OCI-LY1 (cell line): ENCODE data around the gene MAD1L1.
"Not testable (repeated sequence)": the region's sequence is repeated elsewhere in the genome, so short reads cannot be mapped to it uniquely, and the experiment has no call there.

ENCODE experiments used
- H2AFZ ChIP-seq: fragments of 200-600 bp; sonication (generic), shearing (Covaris generic); 2 replicates; pipeline ENCODE4 v1.6.0; 2014; ENCODE audit warnings: antibody characterized with exemption, mild to moderate bottlenecking, low read length
- H3F3A ChIP-seq: fragments of 200-600 bp; sonication (generic), shearing (Covaris generic); 2 replicates; pipeline ENCODE4 v1.6.0; 2014; ENCODE audit warnings: mild to moderate bottlenecking, antibody characterized with exemption, low read length, moderate library complexity; ENCODE audit not compliant: insufficient read depth
- H3K27ac ChIP-seq: fragments of 200-600 bp; sonication (generic); 2 replicates; pipeline ENCODE4 v1.5.1; 2014; ENCODE audit warnings: low read length, mixed run types, mild to moderate bottlenecking, low read depth; ENCODE audit not compliant: poor library complexity, severe bottlenecking
- H3K27me3 ChIP-seq: fragments of 200-600 bp; sonication (generic); 2 replicates; pipeline ENCODE4 v1.6.0; 2014; ENCODE audit warnings: antibody characterized with exemption, mild to moderate bottlenecking, low read length, moderate library complexity; ENCODE audit not compliant: insufficient read depth
- H3K36me3 ChIP-seq: fragments of 200-600 bp; sonication (generic); 2 replicates; pipeline ENCODE4 v1.6.1; 2014; ENCODE audit warnings: mild to moderate bottlenecking, antibody characterized with exemption, low read length, moderate library complexity, mixed read lengths; ENCODE audit not compliant: insufficient read depth
- H3K4me1 ChIP-seq: fragments of 200-600 bp; sonication (generic); 2 replicates; pipeline ENCODE4 v1.5.1; 2014; ENCODE audit warnings: mild to moderate bottlenecking, low read length, moderate library complexity; ENCODE audit not compliant: insufficient read depth, severe bottlenecking
- H3K4me2 ChIP-seq: fragments of 200-600 bp; sonication (generic), shearing (Covaris generic); 2 replicates; pipeline ENCODE4 v1.6.1; 2014; ENCODE audit warnings: low read length
- H3K4me3 ChIP-seq: fragments of 200-600 bp; sonication (generic); 2 replicates; pipeline ENCODE4 v1.5.1; 2014; ENCODE audit warnings: low read length, low read depth, mild to moderate bottlenecking, mixed read lengths; ENCODE audit not compliant: poor library complexity, severe bottlenecking
- H3K79me2 ChIP-seq: fragments of 200-600 bp; shearing (Covaris generic); 2 replicates; pipeline ENCODE4 v1.6.1; 2016; ENCODE audit warnings: mixed run types, low read length, mixed read lengths; ENCODE audit not compliant: insufficient read depth
- H3K9ac ChIP-seq: fragments of 200-600 bp; sonication (generic), shearing (Covaris generic); 2 replicates; pipeline ENCODE4 v1.6.1; 2014; ENCODE audit warnings: mild to moderate bottlenecking, low read length, mixed read lengths
- H3K9me2 ChIP-seq: fragments of 200-600 bp; sonication (generic), shearing (Covaris generic); 2 replicates; pipeline ENCODE4 v1.6.1; 2014; ENCODE audit warnings: low read depth, mild to moderate bottlenecking, low read length, mixed read lengths
- H3K9me3 ChIP-seq: fragments of 200-600 bp; shearing (Covaris generic); 2 replicates; pipeline ENCODE4 v1.6.1; 2014; ENCODE audit warnings: low read length, mixed read lengths
- H4K20me1 ChIP-seq: fragments of 200-600 bp; sonication (generic), shearing (Covaris generic); 2 replicates; pipeline ENCODE4 v1.6.0; 2016; ENCODE audit warnings: mild to moderate bottlenecking, low read length; ENCODE audit not compliant: insufficient read depth
- CTCF ChIP-seq: fragments of 200-600 bp; sonication (generic), shearing (Covaris generic); IDR thresholded peaks from 2 replicates; pipeline ENCODE4 v1.5.1; 2017; ENCODE audit warnings: mild to moderate bottlenecking, antibody characterized with exemption, low read length, moderate library complexity, mixed read lengths
- EZH2 ChIP-seq: fragments of 200-600 bp; sonication (generic), shearing (Covaris generic); IDR thresholded peaks from 2 replicates; pipeline ENCODE4 v1.8.0; 2017; ENCODE audit warnings: borderline replicate concordance, mixed run types, mild to moderate bottlenecking, antibody characterized with exemption, low read length, moderate library complexity, mixed read lengths

MAD1L1 gene

DNA sequence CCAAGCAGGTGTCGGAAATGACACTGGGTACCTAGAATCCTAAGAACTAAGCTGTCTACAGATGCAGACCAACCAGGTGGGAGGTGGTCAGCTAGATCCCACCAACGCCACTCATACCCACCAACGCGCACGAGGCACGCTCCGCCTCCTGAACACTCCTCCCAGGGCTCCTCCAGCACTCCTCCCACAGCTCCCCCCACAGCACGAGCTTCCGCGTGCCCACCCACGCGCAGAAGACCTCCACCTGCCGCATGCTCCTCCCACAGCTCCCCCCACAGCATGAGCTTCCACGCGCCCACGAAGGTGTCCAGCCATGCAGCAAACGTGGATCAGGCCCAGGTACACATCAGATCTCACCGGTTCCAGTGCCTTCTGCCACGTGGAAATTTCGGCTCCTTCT is 196.0 kb downstream of the MAD1L1 start:
- H4K20me1 ChIP-seq: no peaks in the 10 kb centered on the region

GRCh38 chr7:2036201-2036600 is 196.5 kb downstream of the MAD1L1 start:
- not testable (repeated sequence) for H3K9me2 ChIP-seq, H3F3A ChIP-seq, H3K27me3 ChIP-seq, H3K9me3 ChIP-seq, H2AFZ ChIP-seq, H4K20me1 ChIP-seq, H3K79me2 ChIP-seq
- Histone ChIP-seq H3K36me3 (peaks cover 13% of the 10 kb centered on the region), H3K4me1 (peaks cover 74% of the 10 kb centered on the region), H3K4me3 (peak overlapping the region; percentile 61), H3K9ac (peak overlapping the region; percentile 83; the same call in 1 of the 2 replicates), H3K4me2 (peak overlapping the region; percentile 77), H3K27ac (peak overlapping the region; percentile 97)

More for the DNA sequence above, 196.0 kb downstream of the MAD1L1 start:
- peaks cover 7% of the 10 kb centered on the region for H3K36me3 ChIP-seq
- no peak for TF ChIP-seq EZH2
- no peak for TF ChIP-seq CTCF
- no peak overlapping the region for H2AFZ ChIP-seq
- H3K4me2 ChIP-seq: peak overlapping the region; percentile 77
- H3K9me2 ChIP-seq: no peaks in the 10 kb centered on the region
- peaks cover 8% of the 10 kb centered on the region for H3F3A ChIP-seq
- peaks cover 4% of the 10 kb centered on the region; the same call in 1 of the 2 replicates for H3K79me2 ChIP-seq
- H3K4me1 ChIP-seq: peaks cover 74% of the 10 kb centered on the region
- peak overlapping the region; percentile 97 for H3K27ac ChIP-seq
- H3K9ac ChIP-seq: peak overlapping the region; percentile 83; the same call in 1 of the 2 replicates
- H3K9me3 ChIP-seq: no peaks in the 10 kb centered on the region
- H3K4me3 ChIP-seq: peak overlapping the region; percentile 61
- H3K27me3 ChIP-seq: no peaks in the 10 kb centered on the region

DNA sequence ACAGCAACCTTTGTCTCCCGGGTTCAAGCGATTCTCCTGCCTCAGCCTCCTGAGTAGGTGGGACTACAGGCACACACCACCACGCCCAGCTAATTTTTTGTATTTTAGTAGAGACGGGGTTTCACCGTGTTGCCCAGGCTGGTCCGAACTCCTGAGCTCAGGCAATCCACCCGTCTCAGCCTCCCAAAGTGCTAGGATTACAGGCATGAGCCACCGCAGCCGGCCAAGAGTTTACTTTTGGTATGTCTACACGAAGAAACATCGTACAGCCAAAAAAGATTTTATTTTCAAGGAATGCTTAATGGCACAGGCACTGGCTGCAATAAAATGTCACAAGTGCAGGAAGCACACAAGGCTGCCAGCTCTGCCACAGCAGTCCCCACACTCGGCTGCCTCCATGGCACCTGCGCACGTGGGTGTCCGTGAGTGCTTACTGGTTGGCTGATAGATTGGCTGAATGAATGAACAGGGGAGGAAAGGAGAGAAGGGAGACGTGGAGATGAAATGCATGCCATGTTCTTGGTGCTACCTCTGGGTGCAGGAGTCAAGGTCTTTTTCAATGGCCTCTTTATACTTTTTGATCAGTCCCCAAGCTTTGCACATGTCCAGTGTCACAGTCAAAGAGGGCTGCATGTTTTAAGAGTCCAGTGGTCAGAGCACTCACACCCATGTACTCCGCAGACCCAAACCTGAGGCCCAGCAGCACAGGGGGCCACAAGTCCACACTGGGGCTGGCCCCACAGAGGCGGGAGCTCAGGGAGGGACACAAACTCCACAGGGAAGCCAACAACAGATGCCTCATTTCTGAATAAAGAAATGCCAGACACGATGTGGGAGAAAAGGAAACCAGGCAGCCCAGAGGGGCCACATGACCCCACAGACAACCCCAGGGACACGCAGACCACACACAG is 198.2 kb downstream of the MAD1L1 start:
- Histone ChIP-seq H3K9me2 (no peaks in the 10 kb centered on the region), H3K79me2 (peaks cover 4% of the 10 kb centered on the region; the same call in 1 of the 2 replicates), H3K27ac (peak overlapping the region; percentile 54), H3K4me3 (no peak overlapping the region), H3K36me3 (peaks cover 28% of the 10 kb centered on the region), H3K9me3 (peaks cover 5% of the 10 kb centered on the region; the same call in 1 of the 2 replicates), H3K4me1 (peaks cover 61% of the 10 kb centered on the region), H3F3A (no peaks in the 10 kb centered on the region), H3K9ac (no peak overlapping the region), H2AFZ (no peak overlapping the region), H4K20me1 (no peaks in the 10 kb centered on the region), H3K4me2 (peak overlapping the region; percentile 24; the same call in 1 of the 2 replicates), H3K27me3 (no peaks in the 10 kb centered on the region)
- TF ChIP-seq CTCF (no peak), EZH2 (no peak)
